Cardiac fibroblast (primary cell): ENCODE measurements around the gene GAN.

Source experiments
- DNase-seq, 2 donors: peaks; one replicate each; pipeline versions ENCODE4 v3.0.0 to v3.0.0-alpha.2; 2010; ENCODE audit warnings: low read depth in 2 of 2
- H3K4me3 ChIP-seq, 2 donors: replicated peaks in 1 of 2; 1 replicate in 1 of 2; 2 replicates in 1 of 2; pipeline ENCODE4 v1.5.1; 2011; ENCODE audit warnings: low read depth in 2 of 2, low read length in 2 of 2, mild to moderate bottlenecking in 2 of 2, moderate library complexity in 1 of 2
- TF ChIP-seq, protein P1 (sequence below): IDR thresholded peaks from one replicate; pipeline ENCODE4 v1.5.1; 2011; ENCODE audit warnings: low read depth, mild to moderate bottlenecking, low read length, inconsistent platforms

Gene GAN

DNA sequence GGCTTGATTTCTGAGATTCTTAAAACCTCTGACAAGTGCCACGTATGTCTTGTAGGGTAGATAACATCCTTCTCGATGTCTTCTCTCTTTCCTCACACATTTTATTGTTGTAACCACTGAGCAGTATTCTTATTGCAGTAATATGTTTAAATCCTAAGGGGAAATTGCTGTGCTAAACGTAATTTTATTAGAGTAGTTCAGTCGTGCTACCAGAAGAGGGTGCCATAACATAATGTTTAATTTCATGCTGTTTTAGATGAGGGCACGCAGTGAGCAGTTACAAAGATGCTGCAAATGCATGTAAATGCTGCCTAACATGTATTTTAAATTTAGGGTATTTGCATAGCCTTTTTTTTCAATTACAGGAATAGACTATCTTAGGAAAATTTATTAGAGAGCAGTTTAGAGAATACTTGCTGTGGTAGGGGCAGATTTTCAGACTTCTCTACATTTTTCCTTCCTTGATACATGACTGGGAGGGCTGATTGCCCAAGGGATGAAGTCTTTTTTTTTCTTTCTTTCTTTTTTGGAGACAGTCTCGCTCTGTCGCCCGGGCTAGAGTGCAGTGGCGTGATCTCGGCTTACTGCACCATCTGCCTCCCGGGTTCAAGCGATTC, 51.7 kb downstream of the GAN start:
- H3K4me3 ChIP-seq: no peak overlapping the region
- TF ChIP-seq, protein P1, sequence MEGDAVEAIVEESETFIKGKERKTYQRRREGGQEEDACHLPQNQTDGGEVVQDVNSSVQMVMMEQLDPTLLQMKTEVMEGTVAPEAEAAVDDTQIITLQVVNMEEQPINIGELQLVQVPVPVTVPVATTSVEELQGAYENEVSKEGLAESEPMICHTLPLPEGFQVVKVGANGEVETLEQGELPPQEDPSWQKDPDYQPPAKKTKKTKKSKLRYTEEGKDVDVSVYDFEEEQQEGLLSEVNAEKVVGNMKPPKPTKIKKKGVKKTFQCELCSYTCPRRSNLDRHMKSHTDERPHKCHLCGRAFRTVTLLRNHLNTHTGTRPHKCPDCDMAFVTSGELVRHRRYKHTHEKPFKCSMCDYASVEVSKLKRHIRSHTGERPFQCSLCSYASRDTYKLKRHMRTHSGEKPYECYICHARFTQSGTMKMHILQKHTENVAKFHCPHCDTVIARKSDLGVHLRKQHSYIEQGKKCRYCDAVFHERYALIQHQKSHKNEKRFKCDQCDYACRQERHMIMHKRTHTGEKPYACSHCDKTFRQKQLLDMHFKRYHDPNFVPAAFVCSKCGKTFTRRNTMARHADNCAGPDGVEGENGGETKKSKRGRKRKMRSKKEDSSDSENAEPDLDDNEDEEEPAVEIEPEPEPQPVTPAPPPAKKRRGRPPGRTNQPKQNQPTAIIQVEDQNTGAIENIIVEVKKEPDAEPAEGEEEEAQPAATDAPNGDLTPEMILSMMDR: peak; percentile 60
- peak; percentile 71 to 73 for DNase-seq

DNA sequence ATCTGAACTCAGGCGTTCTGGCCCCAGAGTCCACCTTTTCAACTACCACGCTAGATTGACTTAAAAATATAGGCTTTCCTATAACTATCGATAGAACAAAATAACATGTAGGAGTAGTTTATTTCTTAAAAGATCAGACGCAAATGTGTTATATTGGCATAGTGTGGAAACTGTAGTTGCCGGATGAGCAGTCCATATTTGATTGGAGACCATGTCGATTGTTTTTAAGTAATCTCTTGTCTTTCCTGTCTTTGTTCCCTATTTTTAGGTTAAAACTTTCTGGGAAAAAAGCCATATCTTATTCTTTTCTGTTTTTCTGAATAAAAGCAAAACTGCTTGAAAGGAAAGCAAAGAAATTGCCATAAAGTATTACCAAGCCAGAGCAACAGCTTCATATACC, 53.1 kb downstream of the GAN start:
- DNase-seq: peak; percentile 5 to 29
- H3K4me3 ChIP-seq: no peak overlapping the region
- TF ChIP-seq, protein P1: no peak

DNA sequence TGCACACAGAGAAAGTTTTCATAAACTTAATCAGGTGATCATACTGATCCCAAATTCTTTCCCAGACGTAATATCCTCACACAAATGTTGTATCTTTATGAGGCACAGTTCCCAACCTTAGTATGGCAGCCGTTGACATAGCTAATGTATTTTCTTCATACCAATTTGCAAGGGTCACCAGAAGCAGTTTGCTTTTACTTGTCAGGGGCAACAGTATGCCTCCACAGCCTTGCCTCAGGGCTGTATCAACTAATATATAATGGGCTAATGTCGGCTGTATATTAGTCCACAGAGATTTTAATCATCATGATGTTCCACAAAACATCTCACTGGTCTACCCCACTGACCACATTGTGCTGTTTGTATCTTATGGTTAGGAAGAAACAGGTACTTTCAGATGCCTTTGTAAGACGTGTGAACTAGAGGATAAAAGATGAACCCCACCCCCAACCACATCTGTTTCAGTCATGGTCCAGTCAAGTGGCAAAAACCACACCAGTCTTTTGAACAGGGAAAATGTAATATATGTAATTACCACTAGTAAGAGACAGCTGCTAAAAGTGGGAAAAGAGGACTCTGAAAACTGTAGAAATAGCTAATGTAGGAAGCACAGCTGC, 55.2 kb downstream of the GAN start:
- DNase-seq: no peak
- TF ChIP-seq, protein P1: no peak

DNA sequence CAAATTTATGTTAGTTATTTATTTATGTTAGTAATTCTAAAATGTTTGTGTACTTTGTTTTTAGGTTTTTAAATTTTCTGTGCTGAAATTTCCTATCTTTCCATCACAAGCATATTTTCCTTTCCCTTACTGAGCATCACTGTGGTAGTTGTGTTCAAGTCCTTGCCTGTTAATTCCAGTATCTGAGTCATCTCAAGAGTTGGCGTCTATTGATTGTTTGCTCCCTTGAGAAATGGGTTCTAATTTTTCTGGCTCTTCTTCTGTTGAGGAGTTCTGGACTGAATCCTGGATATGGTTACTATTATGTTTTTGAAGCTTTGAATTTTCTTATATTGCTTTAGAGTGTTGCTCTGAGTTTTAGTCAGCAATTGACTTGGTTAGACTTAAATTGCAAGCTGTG, 56.3 kb downstream of the GAN start:
- TF ChIP-seq, protein P1: no peak
- H3K4me3 ChIP-seq: no peak overlapping the region
- DNase-seq: peak in 1 of 2 donors; percentile 4

More for the DNA sequence above, 55.2 kb downstream of the GAN start:
- no peak overlapping the region for H3K4me3 ChIP-seq

DNA sequence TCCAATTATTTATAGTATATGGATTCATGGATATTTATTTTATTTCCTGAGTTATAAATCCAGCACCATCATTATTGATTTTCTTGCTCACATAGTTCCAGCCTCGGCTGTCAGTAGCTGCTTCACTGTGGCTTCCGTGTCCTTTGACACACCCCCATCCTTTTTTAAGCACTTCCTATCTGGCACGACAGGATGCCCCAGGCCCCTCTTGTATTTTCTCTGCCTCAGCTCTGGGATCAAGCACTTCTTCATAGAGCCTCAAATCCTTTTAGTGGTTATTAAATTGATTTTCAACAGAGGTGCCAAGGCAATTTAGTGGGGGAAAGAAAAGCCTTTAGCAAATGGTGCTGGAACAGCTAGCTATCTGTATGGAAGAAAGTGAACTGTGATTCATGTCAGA, 59.8 kb downstream of the GAN start:
- no peak for DNase-seq
- TF ChIP-seq, protein P1: no peak
- H3K4me3 ChIP-seq: no peak overlapping the region

DNA sequence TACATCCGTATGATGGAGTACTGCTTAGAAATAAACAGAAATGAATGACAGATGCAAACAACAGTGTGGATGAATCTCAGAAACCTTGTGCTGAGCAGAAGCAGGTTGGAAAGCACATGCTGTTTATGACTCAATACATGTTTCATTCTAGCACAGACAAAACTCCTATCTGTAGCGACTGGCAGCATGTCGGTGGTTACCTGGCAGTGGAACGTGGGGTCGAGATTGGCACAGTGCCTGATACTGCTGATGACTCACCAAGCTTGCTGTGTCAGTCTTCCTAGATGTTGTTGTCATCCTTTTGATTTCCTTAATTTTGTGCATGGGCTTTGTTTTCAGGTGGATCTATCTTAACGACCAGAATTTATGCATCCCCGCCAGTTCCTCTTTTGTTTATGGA, 62.1 kb downstream of the GAN start:
- DNase-seq: no peak
- TF ChIP-seq, protein P1: no peak
- H3K4me3 ChIP-seq: no peak overlapping the region
